Esophagus squamous epithelium (tissue), 4 donors: ENCODE results near the gene LMTK2.

Experiments
- CTCF ChIP-seq, 6 experiments: fragments of 450-650 bp in 4 of 6; fragments of 200-600 bp in 2 of 6; sonication (generic) in 2 of 6; IDR thresholded peaks; one replicate each; pipeline ENCODE4 v1.5.1; 2016 to 2019; ENCODE audit warnings: antibody characterized with exemption in 6 of 6, mild to moderate bottlenecking in 4 of 6, moderate library complexity in 4 of 6
- POLR2A ChIP-seq, 4 donors: fragments of 450-650 bp; IDR thresholded peaks; one replicate each; pipeline ENCODE4 v1.6.1; 2017; ENCODE audit warnings: antibody characterized with exemption in 4 of 4, mild to moderate bottlenecking in 4 of 4, moderate library complexity in 3 of 4

GRCh38 chr7:98077762-98078161 lies 28.9 kb upstream of the LMTK2 start:
- TF ChIP-seq CTCF (IDR thresholded peaks at IDR 0.05) (no peak), POLR2A (IDR thresholded peaks at IDR 0.05) (no peak)
